Stimulated activated memory B cell treated with anti-CD40 and anti-IgM and Interleukin-4, amounts not matched to agents 10 μg/mL and 1 μg/mL and 100 μg/mL, for 72 hours (primary cell): ENCODE results near the gene STXBP5.

ENCODE experiments used
- ATAC-seq: fragments of 150-1000 bp; cut with Tn5 transposase; 2 replicates; pipeline ENCODE4 v1.10.0; 2021
- H3K27ac Mint-ChIP-seq: one replicate; pipeline ENCODE4 v1.8.0; 2022; ENCODE audit warnings: mild to moderate bottlenecking, mixed read lengths
- H3K27me3 Mint-ChIP-seq: one replicate; pipeline ENCODE4 v1.8.0; 2022; ENCODE audit warnings: mixed read lengths
- H3K36me3 Mint-ChIP-seq: one replicate; pipeline ENCODE4 v1.8.0; 2022; ENCODE audit warnings: mixed read lengths
- H3K4me1 Mint-ChIP-seq: one replicate; pipeline ENCODE4 v1.8.0; 2022; ENCODE audit warnings: mixed read lengths
- H3K4me3 Mint-ChIP-seq: one replicate; pipeline ENCODE4 v1.8.0; 2022; ENCODE audit warnings: mild to moderate bottlenecking, moderate library complexity, mixed read lengths
- H3K9me3 Mint-ChIP-seq: one replicate; pipeline ENCODE4 v1.8.0; 2022; ENCODE audit warnings: mixed read lengths

Gene STXBP5

DNA sequence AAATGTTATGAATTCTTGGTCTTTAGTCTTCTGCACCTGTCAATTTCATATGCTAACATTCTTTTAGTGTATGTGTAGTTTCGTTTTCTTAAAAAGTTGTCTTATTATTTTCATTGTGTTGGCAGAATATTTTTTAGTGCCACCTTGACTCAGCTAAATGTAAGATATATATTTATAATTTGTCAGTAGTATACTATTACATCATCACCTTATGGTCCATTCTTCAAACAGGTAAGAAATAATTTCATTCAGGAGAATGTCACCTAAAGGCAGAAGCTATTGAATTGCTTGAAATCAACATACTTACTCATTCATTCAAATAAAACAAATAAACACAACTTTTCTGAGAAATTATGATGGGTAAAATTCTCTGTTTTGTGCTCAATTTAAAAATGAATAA lies 3.5 kb upstream of the STXBP5 start:
- no peak overlapping the region for H3K4me3 Mint-ChIP-seq

DNA sequence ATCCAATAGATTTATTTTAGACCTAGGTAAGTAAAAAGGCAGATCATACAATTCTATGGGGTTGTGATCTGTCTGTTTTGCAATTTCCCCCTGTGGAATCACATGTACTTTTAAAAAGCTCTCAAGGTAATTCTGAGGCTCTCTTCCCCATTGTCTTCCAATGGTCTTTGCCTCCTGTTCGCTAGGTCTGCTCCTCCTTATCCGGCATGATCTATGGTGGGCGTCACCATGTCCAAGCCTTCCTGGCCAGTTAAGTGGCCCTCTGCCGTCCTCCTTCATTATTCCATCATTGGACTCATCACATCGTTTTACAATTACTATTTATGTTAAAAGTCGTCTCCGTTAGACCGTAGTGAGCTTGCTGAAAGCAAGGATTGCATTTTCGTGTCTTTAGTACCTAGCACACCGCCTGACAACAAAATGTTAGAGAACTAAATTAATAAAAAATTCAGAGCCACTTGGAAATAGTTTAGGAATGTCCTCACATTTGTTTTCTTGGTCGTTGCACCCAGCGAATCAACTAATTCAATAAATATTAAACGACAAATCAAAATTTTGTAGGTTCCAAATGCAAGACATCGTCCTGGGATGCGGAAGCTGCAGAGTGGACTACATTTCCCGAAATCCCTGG lies 2.2 kb upstream of the STXBP5 start:
- H3K4me1 Mint-ChIP-seq: peaks cover 24% of the 10 kb centered on the region
- H3K9me3 Mint-ChIP-seq: no peaks in the 10 kb centered on the region
- no peak for ATAC-seq
- peak overlapping the region; percentile 90 for H3K27ac Mint-ChIP-seq
- H3K4me3 Mint-ChIP-seq: peak overlapping the region; percentile 90
- no peaks in the 10 kb centered on the region for H3K27me3 Mint-ChIP-seq
- H3K36me3 Mint-ChIP-seq: no peaks in the 10 kb centered on the region

More for the DNA sequence above, 3.5 kb upstream of the STXBP5 start:
- no peak for ATAC-seq
- Mint-ChIP-seq H3K27ac (no peak overlapping the region), H3K9me3 (no peaks in the 10 kb centered on the region), H3K36me3 (no peaks in the 10 kb centered on the region), H3K4me1 (peaks cover 23% of the 10 kb centered on the region), H3K27me3 (no peaks in the 10 kb centered on the region)

DNA sequence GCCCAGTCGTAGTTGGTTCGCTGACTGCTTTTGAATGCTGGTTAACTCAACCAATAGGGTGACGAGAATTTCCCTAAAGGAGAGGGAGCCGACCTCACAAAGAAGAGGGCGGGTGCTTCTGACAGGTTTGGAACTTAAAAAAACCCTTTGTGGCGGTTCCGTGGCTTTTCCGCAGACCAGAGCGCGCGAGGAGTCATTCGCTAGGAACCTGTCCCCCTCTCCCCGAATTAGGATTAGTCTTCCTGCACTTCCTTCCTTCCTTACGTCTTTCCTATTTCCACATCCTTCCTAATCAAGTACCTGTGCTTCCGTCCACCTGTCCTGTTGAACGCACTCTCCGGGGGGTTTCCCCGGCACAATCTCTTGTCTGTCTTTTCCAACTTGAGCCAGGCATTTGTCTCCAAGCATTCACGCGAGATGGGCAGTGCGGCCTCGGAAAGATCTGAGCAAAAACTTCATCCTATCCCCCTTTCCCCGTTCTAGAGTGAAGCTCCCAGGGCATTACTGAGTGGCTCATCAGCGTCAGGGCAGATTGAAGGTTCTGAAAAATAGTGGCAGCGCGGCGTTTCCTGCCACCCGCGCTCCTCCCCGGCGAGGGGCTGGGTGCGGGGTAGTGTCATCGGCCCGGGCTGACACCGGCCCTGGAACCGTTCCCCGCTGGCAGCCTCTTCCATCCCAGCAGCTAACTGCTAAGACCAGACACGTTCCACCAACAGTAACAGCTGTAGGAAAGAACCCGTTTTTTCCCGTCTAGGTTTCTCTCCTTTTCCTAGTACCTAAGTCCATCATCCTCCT lies 1.5 kb upstream of the STXBP5 start:
- H3K9me3 Mint-ChIP-seq: no peaks in the 10 kb centered on the region
- peak; percentile 92 for ATAC-seq
- no peaks in the 10 kb centered on the region for H3K36me3 Mint-ChIP-seq
- H3K27ac Mint-ChIP-seq: peak overlapping the region; percentile 90
- H3K4me1 Mint-ChIP-seq: peaks cover 24% of the 10 kb centered on the region
- peak overlapping the region; percentile 90 for H3K4me3 Mint-ChIP-seq
- no peaks in the 10 kb centered on the region for H3K27me3 Mint-ChIP-seq

DNA sequence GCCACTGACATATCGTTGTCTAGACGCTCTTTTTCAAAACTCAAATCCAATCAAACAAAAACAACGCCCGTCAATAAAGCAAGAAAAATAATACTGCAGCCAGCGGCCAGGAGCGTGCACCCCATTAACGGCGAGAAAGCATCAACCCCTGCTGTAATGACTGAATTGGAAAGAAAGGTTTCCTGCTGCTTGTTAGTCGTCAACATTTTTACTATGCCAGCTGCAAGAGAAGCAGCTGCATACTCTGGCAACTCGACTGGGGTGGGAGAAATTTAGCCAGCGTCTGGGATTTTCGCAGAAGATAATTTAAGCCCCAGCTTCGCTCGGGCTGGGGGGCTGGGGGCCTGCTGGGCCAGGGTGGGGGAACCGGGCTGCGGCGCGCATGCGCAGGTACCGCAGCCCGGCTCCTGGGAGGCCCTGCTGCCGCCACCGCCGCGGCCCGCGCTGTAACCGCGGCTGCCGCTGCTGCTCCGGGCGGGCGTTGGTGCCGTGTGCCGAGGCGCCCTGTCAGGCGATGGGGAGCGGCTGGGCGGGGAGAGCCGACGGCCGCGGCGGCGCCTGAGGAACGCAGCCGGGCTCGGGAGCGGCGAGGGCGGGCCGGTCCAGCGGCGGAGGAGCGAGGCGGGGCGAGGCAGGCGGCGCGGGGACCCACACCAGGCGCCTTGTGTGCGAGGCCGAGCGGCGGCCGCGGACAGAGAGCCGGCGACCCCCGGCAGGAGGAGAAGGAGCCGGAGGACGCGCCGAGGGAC lies 732 bp upstream of the STXBP5 start:
- Mint-ChIP-seq H3K27me3 (no peaks in the 10 kb centered on the region), H3K36me3 (no peaks in the 10 kb centered on the region), H3K4me3 (peak overlapping the region; percentile 90), H3K9me3 (no peaks in the 10 kb centered on the region), H3K27ac (peak overlapping the region; percentile 90), H3K4me1 (peaks cover 24% of the 10 kb centered on the region)
- ATAC-seq: peak; percentile 83

DNA sequence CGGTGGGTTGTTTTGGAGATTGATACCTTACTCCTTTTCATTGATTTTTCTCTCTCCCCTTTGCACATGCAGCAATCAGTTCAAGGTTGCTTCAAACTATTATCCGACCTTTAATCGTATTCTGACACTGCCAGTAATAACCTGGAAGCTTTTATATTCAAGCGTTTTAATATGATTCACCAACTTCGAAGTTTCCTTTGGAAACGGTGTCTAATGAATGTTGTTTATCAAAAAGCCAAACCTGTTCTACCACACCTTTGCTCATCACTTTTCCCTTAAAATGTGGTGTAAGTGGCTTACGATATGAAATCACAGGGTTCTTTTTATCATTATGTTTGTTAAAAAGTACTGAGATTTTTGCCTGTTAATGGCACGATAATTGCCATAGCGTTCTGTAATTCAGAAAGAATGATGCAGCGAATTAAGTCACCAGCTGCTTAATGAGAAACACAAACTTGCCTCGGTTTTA lies 660 bp downstream of the STXBP5 start:
- Mint-ChIP-seq H3K27me3 (no peaks in the 10 kb centered on the region), H3K36me3 (no peaks in the 10 kb centered on the region), H3K27ac (peak overlapping the region; percentile 90), H3K4me3 (peak overlapping the region; percentile 94), H3K4me1 (peaks cover 29% of the 10 kb centered on the region), H3K9me3 (no peaks in the 10 kb centered on the region)
- no peak for ATAC-seq

DNA sequence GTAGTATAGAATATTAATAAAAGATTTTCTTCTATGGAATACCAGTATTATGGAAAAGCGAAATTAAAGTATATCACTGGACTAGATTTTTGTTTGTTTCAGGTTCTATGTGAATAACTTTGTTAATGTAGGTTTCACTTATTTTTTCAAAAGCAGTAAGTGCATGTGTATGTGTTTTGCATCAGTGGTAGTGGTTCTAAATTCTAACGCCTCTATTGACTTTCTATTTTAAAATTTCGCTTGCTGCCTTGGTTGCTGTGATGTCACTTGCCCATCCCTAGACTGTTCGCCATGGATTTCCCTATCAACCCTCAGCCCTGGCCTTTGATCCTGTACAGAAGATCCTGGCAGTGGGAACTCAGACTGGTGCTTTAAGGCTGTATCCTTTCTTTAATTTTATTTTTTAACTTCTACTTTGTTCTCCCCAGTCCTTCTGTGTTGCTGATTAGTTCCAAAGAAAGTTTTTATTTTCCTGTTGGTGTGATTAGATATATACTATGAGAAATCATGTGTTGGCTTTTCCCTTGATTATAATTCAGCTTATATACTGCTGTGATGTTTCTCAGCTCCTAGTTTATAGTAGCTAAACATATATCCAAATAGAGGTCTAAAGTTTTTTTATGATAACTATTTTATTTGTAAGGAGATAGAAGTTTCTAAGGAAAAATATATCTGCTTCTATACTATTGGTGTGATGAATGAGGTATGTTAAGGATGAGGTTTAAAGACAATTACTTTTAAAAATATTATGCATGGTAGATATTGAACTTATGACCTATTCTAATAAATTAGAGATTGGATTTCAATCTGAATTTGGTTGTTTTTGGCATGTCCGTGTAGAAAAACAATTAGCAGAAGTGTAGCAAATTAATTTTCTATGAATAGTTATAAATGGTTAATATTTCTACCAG lies 1.7 kb downstream of the STXBP5 start:
- ATAC-seq: no peak
- Mint-ChIP-seq H3K36me3 (no peaks in the 10 kb centered on the region), H3K4me1 (peaks cover 31% of the 10 kb centered on the region), H3K27ac (no peak overlapping the region), H3K27me3 (no peaks in the 10 kb centered on the region), H3K4me3 (no peak overlapping the region), H3K9me3 (no peaks in the 10 kb centered on the region)

DNA sequence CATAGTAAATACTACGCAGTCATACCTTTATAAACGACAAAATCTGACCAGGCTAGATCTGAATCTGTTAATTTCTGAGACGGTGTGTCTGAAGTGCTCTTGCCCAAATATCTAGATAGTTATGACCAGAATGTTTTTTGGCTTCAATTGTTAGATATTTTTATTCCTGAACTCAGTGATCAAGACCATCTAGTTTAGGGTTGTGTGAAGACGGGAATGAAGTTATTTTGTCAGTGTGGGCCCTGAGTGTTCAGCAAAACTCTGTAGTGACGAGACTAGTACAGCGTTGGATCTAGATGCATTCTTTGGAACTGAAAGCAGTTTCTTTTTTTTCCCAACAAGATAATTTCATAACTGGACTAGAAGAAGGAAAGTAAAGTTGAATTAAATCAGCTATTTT lies 3.1 kb downstream of the STXBP5 start:
- ATAC-seq: no peak
- Mint-ChIP-seq H3K27ac (no peak overlapping the region), H3K9me3 (no peaks in the 10 kb centered on the region), H3K36me3 (no peaks in the 10 kb centered on the region), H3K4me3 (no peak overlapping the region), H3K27me3 (no peaks in the 10 kb centered on the region), H3K4me1 (peaks cover 25% of the 10 kb centered on the region)

DNA sequence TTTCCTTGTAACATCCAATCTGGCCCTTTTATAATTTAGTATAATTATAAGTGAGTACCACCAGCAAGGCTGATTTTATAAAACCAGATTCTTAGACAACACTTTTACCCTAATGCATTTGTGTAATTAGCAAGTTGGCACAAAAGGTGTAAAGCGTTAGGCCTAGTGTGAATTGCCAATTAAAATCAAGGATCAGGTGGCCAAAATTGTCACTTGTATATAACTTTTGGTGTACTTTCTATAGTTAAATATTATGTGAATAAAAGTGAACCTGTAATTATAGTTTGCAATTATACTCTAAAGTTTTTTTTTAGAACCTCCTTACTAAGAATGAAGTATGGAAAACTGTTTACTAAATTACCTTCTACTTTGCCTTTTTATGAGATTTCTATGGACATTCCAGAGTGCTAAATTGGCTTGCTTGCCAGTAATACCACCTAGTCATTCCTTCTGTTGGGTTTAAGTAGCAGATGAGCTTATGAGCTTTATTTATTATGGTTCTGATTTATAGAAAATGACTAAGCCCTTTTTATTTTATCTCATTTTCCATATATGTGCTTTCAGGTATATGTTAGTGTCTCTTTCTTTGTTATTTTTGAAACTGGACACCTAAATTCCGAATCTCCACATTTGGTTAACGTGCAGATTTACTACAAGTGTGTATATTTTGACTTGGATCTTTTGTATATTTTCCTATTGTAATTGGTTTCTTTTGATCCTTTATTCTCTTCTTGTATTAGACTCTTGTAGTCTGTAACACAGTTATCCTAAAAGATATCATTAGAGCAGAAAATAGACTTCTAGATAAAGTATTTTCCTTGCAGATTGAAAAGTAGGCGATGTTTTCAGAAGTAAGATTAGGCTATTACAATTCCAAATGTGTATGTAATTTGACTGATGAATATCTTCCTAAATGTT lies 3.9 kb downstream of the STXBP5 start:
- peaks cover 25% of the 10 kb centered on the region for H3K4me1 Mint-ChIP-seq
- H3K36me3 Mint-ChIP-seq: no peaks in the 10 kb centered on the region
- H3K9me3 Mint-ChIP-seq: no peaks in the 10 kb centered on the region
- H3K4me3 Mint-ChIP-seq: no peak overlapping the region
- no peak for ATAC-seq
- H3K27me3 Mint-ChIP-seq: no peaks in the 10 kb centered on the region
- H3K27ac Mint-ChIP-seq: no peak overlapping the region

DNA sequence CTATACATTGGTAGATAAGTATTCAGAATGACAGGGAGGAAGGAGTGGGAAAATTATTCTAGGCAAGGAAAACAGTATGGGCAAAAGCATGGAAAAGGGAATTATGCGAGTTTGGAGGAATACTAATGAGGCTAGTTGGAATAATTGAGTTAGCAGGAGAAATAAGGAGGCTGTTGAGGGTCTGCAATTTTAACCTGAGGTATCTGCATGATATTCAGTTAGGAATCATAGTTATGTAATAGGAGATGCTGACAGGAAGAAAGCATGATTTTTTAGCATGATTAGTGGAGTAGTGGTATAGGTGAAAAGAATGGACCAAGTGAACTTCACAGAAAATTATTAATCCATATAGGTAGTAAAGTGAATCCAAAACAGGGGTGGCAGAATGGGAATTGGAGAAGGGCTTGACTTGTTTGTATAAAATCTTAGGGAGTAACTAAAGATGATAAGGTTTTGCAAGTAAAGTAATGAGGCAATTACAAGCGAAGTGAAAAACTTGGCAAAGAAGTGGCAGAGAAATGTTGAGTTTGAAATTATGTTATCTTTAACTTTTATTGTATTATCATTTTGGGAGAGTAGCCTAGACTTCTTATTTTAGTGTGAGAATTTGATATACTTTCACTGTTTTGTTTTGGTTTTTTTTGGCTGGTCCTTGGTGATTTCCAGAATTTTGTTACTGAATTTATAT lies 5.7 kb downstream of the STXBP5 start:
- ATAC-seq: no peak
- Mint-ChIP-seq H3K4me1 (peaks cover 20% of the 10 kb centered on the region), H3K27me3 (no peaks in the 10 kb centered on the region), H3K36me3 (no peaks in the 10 kb centered on the region), H3K9me3 (no peaks in the 10 kb centered on the region), H3K27ac (no peak overlapping the region), H3K4me3 (no peak overlapping the region)

DNA sequence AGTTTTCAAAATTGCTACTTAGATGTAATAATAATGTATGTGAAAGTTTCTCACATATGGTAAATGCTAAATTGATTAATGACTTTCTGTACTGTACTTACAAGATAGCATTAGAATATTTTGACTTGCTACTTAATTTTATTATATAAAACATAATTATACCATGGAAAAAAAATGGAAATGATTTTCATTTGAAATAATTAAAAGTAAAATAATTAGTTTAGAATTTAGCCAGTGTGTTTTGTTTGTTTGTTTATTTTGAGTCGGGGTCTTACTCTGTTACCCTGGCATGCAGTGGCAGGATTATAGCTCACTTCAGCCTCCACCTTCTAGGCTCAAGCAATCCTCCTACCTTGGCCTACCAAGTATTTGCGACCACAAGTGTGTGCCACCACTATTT lies 7.1 kb downstream of the STXBP5 start:
- H3K4me3 Mint-ChIP-seq: no peak overlapping the region
- peaks cover 7% of the 10 kb centered on the region for H3K4me1 Mint-ChIP-seq
- no peak for ATAC-seq
- no peaks in the 10 kb centered on the region for H3K9me3 Mint-ChIP-seq
- no peaks in the 10 kb centered on the region for H3K27me3 Mint-ChIP-seq
- no peaks in the 10 kb centered on the region for H3K36me3 Mint-ChIP-seq
- H3K27ac Mint-ChIP-seq: no peak overlapping the region

DNA sequence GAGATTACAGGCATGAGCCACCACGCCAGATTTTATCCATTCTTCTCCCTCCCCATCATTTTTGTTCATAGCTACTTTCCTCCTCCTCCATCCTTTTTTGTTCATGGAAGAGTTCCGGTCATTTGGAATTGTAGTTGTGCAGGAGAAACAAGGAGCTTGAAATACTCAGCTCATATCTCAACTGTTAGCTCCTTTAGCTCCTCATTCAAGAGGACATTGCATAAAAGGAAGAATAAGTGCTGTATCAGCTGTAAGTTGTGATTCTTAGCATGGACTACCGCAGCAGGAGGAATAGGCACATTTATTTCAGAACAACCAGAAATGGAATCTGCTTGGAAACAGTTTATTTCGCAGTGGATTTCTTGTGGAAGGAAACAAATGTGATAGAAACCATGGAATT lies 7.6 kb downstream of the STXBP5 start:
- Mint-ChIP-seq H3K27ac (no peak overlapping the region), H3K36me3 (no peaks in the 10 kb centered on the region), H3K4me3 (no peak overlapping the region), H3K4me1 (peaks cover 7% of the 10 kb centered on the region), H3K27me3 (no peaks in the 10 kb centered on the region), H3K9me3 (no peaks in the 10 kb centered on the region)
- no peak for ATAC-seq

DNA sequence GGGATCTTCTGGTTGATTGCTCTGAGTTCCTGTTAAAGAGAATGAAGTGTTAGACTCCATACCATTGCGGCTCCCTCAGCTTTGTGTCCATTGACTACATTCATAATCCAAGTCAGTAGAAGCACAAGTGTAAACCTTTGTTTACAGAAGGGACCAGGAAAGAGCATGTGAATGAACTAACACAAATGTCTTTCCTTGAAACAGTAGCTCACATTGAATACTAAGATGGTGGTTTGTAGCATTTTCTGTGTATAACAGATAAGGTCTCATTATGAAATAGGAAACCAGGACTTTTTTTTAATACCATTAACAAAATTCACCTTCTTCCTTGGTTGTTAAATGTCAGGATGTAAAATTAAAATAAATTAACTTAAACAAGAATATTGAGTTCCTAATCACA lies 8.4 kb downstream of the STXBP5 start:
- Mint-ChIP-seq H3K27me3 (no peaks in the 10 kb centered on the region), H3K9me3 (no peaks in the 10 kb centered on the region), H3K27ac (no peak overlapping the region), H3K4me3 (no peak overlapping the region), H3K36me3 (no peaks in the 10 kb centered on the region), H3K4me1 (peaks cover 7% of the 10 kb centered on the region)
- no peak for ATAC-seq

DNA sequence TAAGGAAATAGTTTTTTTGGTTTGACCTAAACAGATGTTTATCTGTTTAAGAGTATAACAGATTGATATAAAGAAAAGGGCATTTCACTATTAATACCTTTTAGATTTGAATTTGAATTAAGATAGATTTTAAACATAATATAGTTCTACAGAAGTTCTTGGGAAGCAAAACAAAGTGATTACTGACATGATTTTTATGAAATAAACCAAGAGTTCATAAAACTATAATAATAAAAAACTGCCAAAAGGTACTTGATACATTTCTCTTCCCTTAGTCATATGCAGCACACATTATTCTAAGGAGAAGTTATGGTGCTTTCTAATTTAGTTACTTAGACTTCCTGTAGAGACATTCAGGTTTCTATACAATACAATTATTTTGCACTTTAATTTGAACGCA lies 9.6 kb downstream of the STXBP5 start:
- Mint-ChIP-seq H3K4me3 (no peak overlapping the region), H3K27me3 (no peaks in the 10 kb centered on the region), H3K36me3 (no peaks in the 10 kb centered on the region), H3K4me1 (peaks cover 7% of the 10 kb centered on the region), H3K9me3 (no peaks in the 10 kb centered on the region), H3K27ac (no peak overlapping the region)
- ATAC-seq: no peak
